Ishikawa (cell line): ENCODE measurements around the gene L1CAM.

ENCODE experiments used
- CREB1 ChIP-seq: IDR thresholded peaks from 2 replicates; pipeline ENCODE4 v1.6.1; 2012; ENCODE audit warnings: low read depth
- EP300 ChIP-seq: IDR thresholded peaks from 2 replicates; pipeline ENCODE4 v1.6.1; 2012; ENCODE audit warnings: borderline replicate concordance
- RAD21 ChIP-seq: IDR thresholded peaks from 2 replicates; pipeline ENCODE4 v1.6.1; 2012; ENCODE audit warnings: low read depth
- REST ChIP-seq: IDR thresholded peaks from 2 replicates; pipeline ENCODE4 v1.6.1; 2012; ENCODE audit warnings: low read depth, mild to moderate bottlenecking
- USF1 ChIP-seq: IDR thresholded peaks from 2 replicates; pipeline ENCODE4 v1.6.1; 2012

- no peak for TF ChIP-seq USF1
- TF ChIP-seq EP300, result no peak
- no peak for TF ChIP-seq CREB1
- TF ChIP-seq REST, result no peak
- TF ChIP-seq RAD21, result no peak
Observed at GRCh38 chrX:153857348-153857903, 28.5 kb downstream of the L1CAM start.
